NB4 (cell line): ENCODE data around the gene FANCI.

Experiments
- DNase-seq: peaks from one replicate; pipeline ENCODE4 v3.0.0; 2010; ENCODE audit warnings: low read depth
- H3K4me3 ChIP-seq: one replicate; pipeline ENCODE4 v1.5.1; 2011; ENCODE audit warnings: mild to moderate bottlenecking, low read depth, low read length, moderate library complexity
- CTCF ChIP-seq: IDR thresholded peaks from one replicate; pipeline ENCODE4 v1.5.1; 2012; ENCODE audit warnings: low read depth, low read length
- MAX ChIP-seq: IDR thresholded peaks from 2 replicates; pipeline ENCODE4 v1.6.1; 2011; ENCODE audit warnings: low read depth, low read length
- MYC ChIP-seq: IDR thresholded peaks from 2 replicates; pipeline ENCODE4 v1.6.1; 2011; ENCODE audit warnings: low read depth, low read length
- POLR2A ChIP-seq: IDR thresholded peaks from 2 replicates; pipeline ENCODE4 v1.6.1; 2011; ENCODE audit warnings: mild to moderate bottlenecking; ENCODE audit not compliant: insufficient read length; ENCODE audit errors: extremely low read depth

The FANCI gene

GRCh38 chr15:89362203-89363101 is 118.7 kb downstream of the FANCI start:
- DNase-seq: no peak
- TF ChIP-seq MAX: no peak
- no peak for TF ChIP-seq POLR2A
- no peak for TF ChIP-seq MYC
- no peak for TF ChIP-seq CTCF

GRCh38 chr15:89363133-89363532 is 119.4 kb downstream of the FANCI start:
- peak; percentile 72 for DNase-seq
- H3K4me3 ChIP-seq: no peak overlapping the region
- TF ChIP-seq POLR2A: no peak
- no peak for TF ChIP-seq CTCF
- no peak for TF ChIP-seq MAX
- TF ChIP-seq MYC: no peak

More at GRCh38 chr15:89362203-89363101, 118.7 kb downstream of the FANCI start:
- no peak overlapping the region for H3K4me3 ChIP-seq

- H3K4me3 ChIP-seq: no peak overlapping the region
- TF ChIP-seq POLR2A: no peak
- no peak for TF ChIP-seq MAX
- no peak for TF ChIP-seq MYC
- TF ChIP-seq CTCF: no peak
- DNase-seq: no peak
These were observed 120.0 kb downstream of the FANCI start for GRCh38 chr15:89363770-89364169.

GRCh38 chr15:89364341-89364740 is 120.6 kb downstream of the FANCI start:
- peak; percentile 95 for DNase-seq
- TF ChIP-seq CTCF (no peak), MAX (peak; percentile 94), MYC (peak; percentile 79)
- no peak overlapping the region for H3K4me3 ChIP-seq

- TF ChIP-seq MYC: no peak; the same call in 1 of the 2 replicates
- TF ChIP-seq MAX: no peak
- no peak for TF ChIP-seq POLR2A
- TF ChIP-seq CTCF: no peak
- DNase-seq: peak; percentile 64
- no peak overlapping the region for H3K4me3 ChIP-seq
These were observed 121.1 kb downstream of the FANCI start for GRCh38 chr15:89364741-89365450.
